SJCRH30 (cell line): Measurements from ENCODE around the gene RMND5B. TPM values are rescaled to one million over a fixed set of nuclear protein-coding genes. Genes with fewer than 3 reads are reported as not detected.
A peak's percentile ranks its signal among the peaks of the same experiment; 100 is the strongest.

Source experiments
- DNase-seq, 2 experiments: peaks; one replicate each; pipeline ENCODE4 v3.0.0-alpha.2; 2015 to 2020
- H3K27ac ChIP-seq: fragments of 250-450 bp; sonication (Bioruptor Pico); 2 replicates; pipeline ENCODE4 v1.5.1; 2020; ENCODE audit warnings: mild to moderate bottlenecking, moderate library complexity
- H3K27me3 ChIP-seq: fragments of 250-450 bp; sonication (Bioruptor Pico); 2 replicates; pipeline ENCODE4 v1.5.1; 2020; ENCODE audit warnings: mild to moderate bottlenecking, moderate library complexity
- H3K36me3 ChIP-seq: fragments of 250-450 bp; sonication (Bioruptor Pico); 2 replicates; pipeline ENCODE4 v1.5.1; 2020; ENCODE audit warnings: mild to moderate bottlenecking, moderate library complexity
- H3K4me1 ChIP-seq: fragments of 250-450 bp; sonication (Bioruptor Pico); 2 replicates; pipeline ENCODE4 v1.5.1; 2020; ENCODE audit warnings: mild to moderate bottlenecking, moderate library complexity
- H3K4me3 ChIP-seq: fragments of 250-450 bp; sonication (Bioruptor Pico); 2 replicates; pipeline ENCODE4 v1.5.1; 2020; ENCODE audit warnings: mild to moderate bottlenecking, moderate library complexity
- H3K9me3 ChIP-seq: fragments of 250-450 bp; sonication (Bioruptor Pico); replicated peaks from 2 replicates; pipeline ENCODE4 v1.5.1; 2020; ENCODE audit warnings: mild to moderate bottlenecking, moderate library complexity
- total RNA-seq: library from RNA; depleted of rRNA; stranded (reverse); fragments of >200 nt; shearing (Covaris generic); gene quantifications from 2 replicates; pipeline ENCODE4 v1.2.3, GENCODE V29; 2014

Gene RMND5B
- total RNA-seq, 1 experiment from 2014 or later = 24.6 TPM

- peaks cover 13% of the 10 kb centered on the region for H3K4me1 ChIP-seq
- H3K27me3 ChIP-seq = no peaks in the 10 kb centered on the region
- H3K27ac ChIP-seq = no peak overlapping the region
- DNase-seq = peak in 1 of 2 experiments; percentile 45
- H3K4me3 ChIP-seq = no peak overlapping the region
- H3K36me3 ChIP-seq = no peaks in the 10 kb centered on the region
- H3K9me3 ChIP-seq = no peaks in the 10 kb centered on the region; the same call in 1 of the 2 replicates
Measured at GRCh38 chr5:178107756-178108310, 23.0 kb upstream of the RMND5B start.

- H3K4me3 ChIP-seq = no peak overlapping the region
- H3K9me3 ChIP-seq = no peaks in the 10 kb centered on the region; the same call in 1 of the 2 replicates
- no peak overlapping the region for H3K27ac ChIP-seq
- H3K36me3 ChIP-seq = no peaks in the 10 kb centered on the region
- DNase-seq = no peak
- H3K27me3 ChIP-seq = no peaks in the 10 kb centered on the region
- H3K4me1 ChIP-seq = peaks cover 13% of the 10 kb centered on the region
Measured at GRCh38 chr5:178108446-178108845, 22.4 kb upstream of the RMND5B start.

GRCh38 chr5:178108966-178109365, 21.8 kb upstream of the RMND5B start:
- Histone ChIP-seq H3K4me3 (no peak overlapping the region), H3K27ac (no peak overlapping the region), H3K4me1 (peaks cover 13% of the 10 kb centered on the region), H3K9me3 (no peaks in the 10 kb centered on the region; the same call in 1 of the 2 replicates), H3K36me3 (no peaks in the 10 kb centered on the region), H3K27me3 (no peaks in the 10 kb centered on the region)
- DNase-seq = no peak

- no peaks in the 10 kb centered on the region for H3K27me3 ChIP-seq
- H3K36me3 ChIP-seq = peaks cover 2% of the 10 kb centered on the region; the same call in 1 of the 2 replicates
- H3K4me1 ChIP-seq = peaks cover 8% of the 10 kb centered on the region; the same call in 1 of the 2 replicates
- no peak overlapping the region for H3K4me3 ChIP-seq
- H3K9me3 ChIP-seq = no peaks in the 10 kb centered on the region; the same call in 1 of the 2 replicates
- H3K27ac ChIP-seq = no peak overlapping the region
- DNase-seq = no peak
Measured at GRCh38 chr5:178110511-178110910, 20.3 kb upstream of the RMND5B start.

- H3K27ac ChIP-seq = no peak overlapping the region
- no peaks in the 10 kb centered on the region for H3K27me3 ChIP-seq
- H3K4me3 ChIP-seq = no peak overlapping the region
- peaks cover 17% of the 10 kb centered on the region for H3K4me1 ChIP-seq
- H3K9me3 ChIP-seq = no peaks in the 10 kb centered on the region; the same call in 1 of the 2 replicates
- peaks cover 5% of the 10 kb centered on the region; the same call in 1 of the 2 replicates for H3K36me3 ChIP-seq
- no peak for DNase-seq
Measured at GRCh38 chr5:178111925-178112324, 18.9 kb upstream of the RMND5B start.

GRCh38 chr5:178112545-178112944, 18.3 kb upstream of the RMND5B start:
- H3K27me3 ChIP-seq = no peaks in the 10 kb centered on the region
- H3K4me3 ChIP-seq = peak overlapping the region; percentile 78
- H3K36me3 ChIP-seq = peaks cover 5% of the 10 kb centered on the region; the same call in 1 of the 2 replicates
- no peak for DNase-seq
- no peaks in the 10 kb centered on the region; the same call in 1 of the 2 replicates for H3K9me3 ChIP-seq
- peaks cover 21% of the 10 kb centered on the region for H3K4me1 ChIP-seq
- H3K27ac ChIP-seq = no peak overlapping the region

GRCh38 chr5:178113141-178113787, 17.6 kb upstream of the RMND5B start, which contains the start of gene N4BP3:
Gene N4BP3 (plus strand): TSS chr5:178113532. CDS start chr5:178119584, 6,052 bp downstream.
- peaks cover 5% of the 10 kb centered on the region; the same call in 1 of the 2 replicates for H3K36me3 ChIP-seq
- peak; percentile 85 to 87 for DNase-seq
- peaks cover 23% of the 10 kb centered on the region for H3K4me1 ChIP-seq
- H3K9me3 ChIP-seq = no peaks in the 10 kb centered on the region; the same call in 1 of the 2 replicates
- H3K4me3 ChIP-seq = peak within 1 kb of the TSS; percentile 78
- H3K27me3 ChIP-seq = no peaks in the 10 kb centered on the region
- H3K27ac ChIP-seq = peak within 1 kb of the TSS; percentile 97

GRCh38 chr5:178113841-178114324, 16.9 kb upstream of the RMND5B start:
- Histone ChIP-seq H3K9me3 (no peaks in the 10 kb centered on the region; the same call in 1 of the 2 replicates), H3K36me3 (peaks cover 5% of the 10 kb centered on the region; the same call in 1 of the 2 replicates), H3K27ac (peak overlapping the region; percentile 97), H3K27me3 (no peaks in the 10 kb centered on the region), H3K4me3 (peak overlapping the region; percentile 78), H3K4me1 (peaks cover 26% of the 10 kb centered on the region)
- DNase-seq = peak; percentile 71 to 74

GRCh38 chr5:178114325-178115135, 16.3 kb upstream of the RMND5B start:
- H3K36me3 ChIP-seq = peaks cover 7% of the 10 kb centered on the region
- H3K27me3 ChIP-seq = no peaks in the 10 kb centered on the region
- peak overlapping the region; percentile 78 for H3K4me3 ChIP-seq
- no peaks in the 10 kb centered on the region; the same call in 1 of the 2 replicates for H3K9me3 ChIP-seq
- peaks cover 32% of the 10 kb centered on the region for H3K4me1 ChIP-seq
- peak overlapping the region; percentile 97 for H3K27ac ChIP-seq
- DNase-seq = peak; percentile 59 to 66

- H3K4me1 ChIP-seq = peaks cover 39% of the 10 kb centered on the region
- H3K27ac ChIP-seq = peak overlapping the region; percentile 97
- peak overlapping the region; percentile 78 for H3K4me3 ChIP-seq
- no peaks in the 10 kb centered on the region for H3K27me3 ChIP-seq
- H3K36me3 ChIP-seq = peaks cover 14% of the 10 kb centered on the region
- H3K9me3 ChIP-seq = no peaks in the 10 kb centered on the region; the same call in 1 of the 2 replicates
- peak; percentile 95 to 96 for DNase-seq
Measured at GRCh38 chr5:178115136-178115813, 15.5 kb upstream of the RMND5B start.

GRCh38 chr5:178115814-178116142, 15.0 kb upstream of the RMND5B start:
- H3K4me1 ChIP-seq = peaks cover 44% of the 10 kb centered on the region
- peak overlapping the region; percentile 78 for H3K4me3 ChIP-seq
- H3K27me3 ChIP-seq = no peaks in the 10 kb centered on the region
- H3K27ac ChIP-seq = peak overlapping the region; percentile 97
- H3K9me3 ChIP-seq = no peaks in the 10 kb centered on the region; the same call in 1 of the 2 replicates
- H3K36me3 ChIP-seq = peaks cover 19% of the 10 kb centered on the region
- DNase-seq = no peak

GRCh38 chr5:178116143-178116885, 14.5 kb upstream of the RMND5B start:
- Histone ChIP-seq H3K4me3 (peak overlapping the region; percentile 78), H3K9me3 (no peaks in the 10 kb centered on the region; the same call in 1 of the 2 replicates), H3K4me1 (peaks cover 48% of the 10 kb centered on the region), H3K27me3 (no peaks in the 10 kb centered on the region), H3K27ac (peak overlapping the region; percentile 97), H3K36me3 (peaks cover 22% of the 10 kb centered on the region)
- DNase-seq = peak; percentile 86 to 88

GRCh38 chr5:178117923-178118701, 12.7 kb upstream of the RMND5B start:
- Histone ChIP-seq H3K9me3 (no peaks in the 10 kb centered on the region), H3K4me1 (peaks cover 53% of the 10 kb centered on the region), H3K27ac (peak overlapping the region; percentile 97), H3K4me3 (peak overlapping the region; percentile 3; the same call in 1 of the 2 replicates), H3K36me3 (peaks cover 40% of the 10 kb centered on the region), H3K27me3 (no peaks in the 10 kb centered on the region)
- peak; percentile 91 to 95 for DNase-seq
